Sciatic nerve (tissue), 1 donor: ENCODE results near the gene FBH1. TPM values are rescaled to one million over a fixed set of nuclear protein-coding genes. Genes with fewer than 3 reads are reported as not detected.

ENCODE experiments used
- total RNA-seq: library from RNA; stranded (reverse); fragmentation: NEBNext Ultra II Directional; extraction: Animal tissue kit (Norgen Biotek cat#: 25700); gene quantifications from one replicate; pipeline ENCODE4 v1.2.1, GENCODE V29; 2021
- donor health status: DM: no; HTN: no; CAD: no.

Gene FBH1
- total RNA-seq, 1 donor from 2014 or later, result 85.3 TPM

Other genes starting within 250 kb of the FBH1 start
- 18.9 TPM for gene ASB13, start 223.6 kb upstream of the FBH1 start, total RNA-seq
- 77.3 TPM for gene TASOR2, start 205.4 kb upstream of the FBH1 start, total RNA-seq
- 140 TPM for gene GDI2, start 76.8 kb upstream of the FBH1 start, total RNA-seq
- gene ANKRD16, start 350 bp upstream of the FBH1 start, total RNA-seq, result 10.0 TPM
- 9.6 TPM for gene IL15RA, start 87.3 kb downstream of the FBH1 start, total RNA-seq
- gene IL2RA, start 172.1 kb downstream of the FBH1 start, total RNA-seq, result 1.1 TPM
- 95.0 TPM for gene RBM17, start 198.8 kb downstream of the FBH1 start, total RNA-seq